HG03571 (cell line): ENCODE data around the gene SRGAP3.

Source experiments
- ATAC-seq: cut with Tn5 transposase; IDR thresholded peaks from one replicate; pipeline ENCODE4 v1.9.1; 2021; ENCODE audit not compliant: unreplicated experiment

SRGAP3 gene

GRCh38 chr3:9204253-9204992, 45.0 kb downstream of the SRGAP3 start:
- ATAC-seq = no peak

- no peak for ATAC-seq
Measured at GRCh38 chr3:9203317-9203716, 46.1 kb downstream of the SRGAP3 start.

GRCh38 chr3:9202546-9202945, 46.9 kb downstream of the SRGAP3 start:
- ATAC-seq = no peak

- ATAC-seq = no peak
Measured at GRCh38 chr3:9201955-9202354, 47.5 kb downstream of the SRGAP3 start.

- no peak for ATAC-seq
Measured at GRCh38 chr3:9201266-9201665, 48.2 kb downstream of the SRGAP3 start.

GRCh38 chr3:9199775-9200174, 49.7 kb downstream of the SRGAP3 start:
- no peak for ATAC-seq

- no peak for ATAC-seq
Measured at GRCh38 chr3:9198899-9199335, 50.5 kb downstream of the SRGAP3 start.

- no peak for ATAC-seq
Measured at GRCh38 chr3:9198261-9198660, 51.2 kb downstream of the SRGAP3 start.

- no peak for ATAC-seq
Measured at GRCh38 chr3:9196020-9196419, 53.4 kb downstream of the SRGAP3 start.

GRCh38 chr3:9195390-9195789, 54.1 kb downstream of the SRGAP3 start:
- ATAC-seq = no peak

- ATAC-seq = no peak
Measured at GRCh38 chr3:9194509-9195184, 54.8 kb downstream of the SRGAP3 start.

GRCh38 chr3:9193633-9194195, 55.7 kb downstream of the SRGAP3 start:
- ATAC-seq = no peak

GRCh38 chr3:9193211-9193610, 56.2 kb downstream of the SRGAP3 start:
- ATAC-seq = no peak

GRCh38 chr3:9192248-9193025, 57.0 kb downstream of the SRGAP3 start:
- no peak for ATAC-seq

- ATAC-seq = no peak
Measured at GRCh38 chr3:9190276-9190675, 59.2 kb downstream of the SRGAP3 start.

- ATAC-seq = no peak
Measured at GRCh38 chr3:9188583-9188982, 60.9 kb downstream of the SRGAP3 start.

GRCh38 chr3:9185701-9186100, 63.7 kb downstream of the SRGAP3 start:
- no peak for ATAC-seq

GRCh38 chr3:9185046-9185445, 64.4 kb downstream of the SRGAP3 start:
- no peak for ATAC-seq

GRCh38 chr3:9184461-9184835, 65.0 kb downstream of the SRGAP3 start:
- ATAC-seq = no peak

- no peak for ATAC-seq
Measured at GRCh38 chr3:9183811-9184460, 65.5 kb downstream of the SRGAP3 start.

- no peak for ATAC-seq
Measured at GRCh38 chr3:9183011-9183410, 66.4 kb downstream of the SRGAP3 start.
